Mesothelial cell of epicardium (in vitro differentiated cells): ENCODE results near the gene PUS1. TPM values are rescaled to one million over a fixed set of nuclear protein-coding genes. Genes with fewer than 3 reads are reported as not detected.

Experiments used
- DNase-seq, 2 experiments: peaks; one replicate each; pipeline ENCODE4 v3.0.0; 2021; ENCODE audit warnings: low spot score in 2 of 2; ENCODE audit not compliant: unreplicated experiment in 2 of 2
- H3K27ac Mint-ChIP-seq: 2 replicates; pipeline ENCODE4 v1.8.0; 2021; ENCODE audit warnings: mixed read lengths
- H3K27me3 Mint-ChIP-seq: 2 replicates; pipeline ENCODE4 v1.8.0; 2021; ENCODE audit warnings: low read depth, mixed read lengths
- H3K36me3 Mint-ChIP-seq: 2 replicates; pipeline ENCODE4 v1.8.0; 2021; ENCODE audit warnings: mixed read lengths
- H3K4me1 Mint-ChIP-seq: 2 replicates; pipeline ENCODE4 v1.8.0; 2021; ENCODE audit warnings: mixed read lengths
- H3K4me3 Mint-ChIP-seq: 2 replicates; pipeline ENCODE4 v1.8.0; 2021; ENCODE audit warnings: mild to moderate bottlenecking, moderate library complexity, mixed read lengths
- H3K9me3 Mint-ChIP-seq: 2 replicates; pipeline ENCODE4 v1.8.0; 2021; ENCODE audit warnings: mixed read lengths
- CTCF ChIP-seq: fragments of 200-600 bp; sonication (generic); IDR thresholded peaks from one replicate; pipeline ENCODE4 v1.5.0; 2021; ENCODE audit warnings: antibody characterized with exemption; ENCODE audit not compliant: unreplicated experiment
- total RNA-seq: library from RNA; stranded (reverse); gene quantifications from 3 replicates; pipeline ENCODE4 v1.2.1, GENCODE V29; 2021

PUS1 gene
- total RNA-seq, 1 donor from 2014 or later, result 27.4 TPM

DNA sequence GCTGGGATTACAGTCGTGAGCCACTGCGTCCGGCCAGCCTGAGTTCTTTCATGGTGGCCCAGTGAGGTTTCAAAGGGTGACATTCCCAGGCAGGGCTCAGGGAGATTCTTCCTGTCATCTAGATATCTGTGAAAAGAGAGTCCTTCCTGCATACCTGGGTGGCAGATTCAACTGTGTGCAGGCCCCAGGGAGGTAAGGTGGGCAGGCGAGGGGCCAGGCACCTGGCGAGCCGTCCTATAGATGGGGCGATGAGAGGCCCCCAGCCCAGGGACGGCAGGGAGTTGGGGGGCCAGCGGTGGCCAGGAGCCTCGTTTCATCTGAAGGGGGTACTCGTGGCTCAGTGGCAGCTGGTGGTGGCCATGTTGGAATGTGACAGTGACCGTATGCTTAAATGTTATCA, 13.6 kb downstream of the PUS1 start:
- DNase-seq, result no peak
- Mint-ChIP-seq H3K36me3 (peaks cover 20% of the 10 kb centered on the region), H3K27ac (no peak overlapping the region), H3K27me3 (no peaks in the 10 kb centered on the region), H3K4me1 (no peaks in the 10 kb centered on the region), H3K4me3 (no peak overlapping the region), H3K9me3 (no peaks in the 10 kb centered on the region)
- no peak for TF ChIP-seq CTCF

- no peaks in the 10 kb centered on the region for H3K27me3 Mint-ChIP-seq
- DNase-seq, result no peak
- H3K27ac Mint-ChIP-seq, result no peak overlapping the region
- no peaks in the 10 kb centered on the region for H3K9me3 Mint-ChIP-seq
- no peaks in the 10 kb centered on the region for H3K4me1 Mint-ChIP-seq
- TF ChIP-seq CTCF, result no peak
- H3K36me3 Mint-ChIP-seq, result peaks cover 17% of the 10 kb centered on the region
- H3K4me3 Mint-ChIP-seq, result no peak overlapping the region
Observed at GRCh38 chr12:131943389-131943788, 14.3 kb downstream of the PUS1 start.

- no peaks in the 10 kb centered on the region for H3K4me1 Mint-ChIP-seq
- peak in 1 of 2 experiments; percentile 22 for DNase-seq
- no peaks in the 10 kb centered on the region for H3K9me3 Mint-ChIP-seq
- H3K36me3 Mint-ChIP-seq, result peaks cover 17% of the 10 kb centered on the region
- TF ChIP-seq CTCF, result no peak
- H3K27ac Mint-ChIP-seq, result no peak overlapping the region
- H3K27me3 Mint-ChIP-seq, result no peaks in the 10 kb centered on the region
- H3K4me3 Mint-ChIP-seq, result no peak overlapping the region
Observed at GRCh38 chr12:131943876-131944275, 14.8 kb downstream of the PUS1 start.

DNA sequence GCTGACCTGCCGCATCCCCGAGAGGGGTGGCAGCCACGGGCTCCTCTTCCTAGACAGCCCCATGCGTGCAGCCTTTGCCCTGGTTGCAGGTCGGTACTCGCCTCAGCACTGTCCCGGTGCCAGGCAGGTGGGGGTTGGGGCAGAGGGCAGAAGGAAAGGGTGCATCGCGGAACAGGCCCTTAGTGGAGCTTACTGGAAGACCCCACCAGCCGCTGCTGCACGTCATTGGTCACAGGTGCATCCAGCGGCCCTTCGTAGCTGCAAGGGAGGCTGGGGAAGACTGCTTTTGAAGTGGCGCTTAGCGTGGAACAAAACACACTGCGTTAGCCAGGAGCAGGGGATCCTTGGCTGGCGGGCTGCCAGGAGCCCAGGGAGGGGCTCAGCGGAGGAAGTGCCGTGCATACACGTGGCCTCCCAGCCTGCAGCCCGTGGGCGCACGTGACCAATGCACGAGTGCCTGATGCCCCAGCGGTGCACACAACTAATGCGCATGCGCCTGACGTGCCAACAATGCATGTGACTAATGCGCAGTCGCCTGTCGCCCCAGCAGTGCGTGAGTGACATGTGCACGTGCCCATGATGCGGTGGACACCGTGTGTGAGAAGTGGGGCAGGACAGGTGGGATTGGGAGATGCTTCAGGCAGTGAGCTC, 15.7 kb downstream of the PUS1 start:
- no peaks in the 10 kb centered on the region for H3K27me3 Mint-ChIP-seq
- H3K9me3 Mint-ChIP-seq, result no peaks in the 10 kb centered on the region
- peaks cover 17% of the 10 kb centered on the region for H3K36me3 Mint-ChIP-seq
- H3K4me1 Mint-ChIP-seq, result no peaks in the 10 kb centered on the region
- no peak overlapping the region for H3K27ac Mint-ChIP-seq
- H3K4me3 Mint-ChIP-seq, result no peak overlapping the region
- TF ChIP-seq CTCF, result no peak
- DNase-seq, result peak in 1 of 2 experiments; percentile 36

GRCh38 chr12:131946757-131947156, 17.7 kb downstream of the PUS1 start:
- no peak for TF ChIP-seq CTCF
- Mint-ChIP-seq H3K27ac (no peak overlapping the region), H3K36me3 (peaks cover 11% of the 10 kb centered on the region), H3K9me3 (no peaks in the 10 kb centered on the region), H3K4me1 (no peaks in the 10 kb centered on the region), H3K27me3 (no peaks in the 10 kb centered on the region), H3K4me3 (no peak overlapping the region)
- peak in 1 of 2 experiments; percentile 7 for DNase-seq
